Loucy (cell line): Measurements from ENCODE around the gene ZDHHC18.
A peak's percentile ranks its signal among the peaks of the same experiment; 100 is the strongest.
"Not testable (repeated sequence)": the region's sequence is repeated elsewhere in the genome, so short reads cannot be mapped to it uniquely, and the experiment has no call there.

ENCODE experiments used
- H2AFZ ChIP-seq: fragments of 200-600 bp; sonication (generic); 2 replicates; pipeline ENCODE4 v1.6.0; 2016; ENCODE audit warnings: antibody characterized with exemption, mild to moderate bottlenecking, low read length, moderate library complexity
- H3F3A ChIP-seq: fragments of 200-600 bp; 2 replicates; pipeline ENCODE4 v1.6.0; 2016; ENCODE audit warnings: antibody characterized with exemption, low read depth, mild to moderate bottlenecking
- H3K27me3 ChIP-seq: fragments of 200-600 bp; sonication (generic); 2 replicates; pipeline ENCODE4 v1.6.1; 2014; ENCODE audit warnings: low read length, mild to moderate bottlenecking; ENCODE audit not compliant: insufficient read depth, poor library complexity, severe bottlenecking
- H3K36me3 ChIP-seq: fragments of 200-600 bp; sonication (generic); 2 replicates; pipeline ENCODE4 v1.6.1; 2016; ENCODE audit warnings: low read length; ENCODE audit not compliant: insufficient read depth
- H3K4me1 ChIP-seq: fragments of 200-600 bp; sonication (generic); 2 replicates; pipeline ENCODE4 v1.5.1; 2014; ENCODE audit warnings: low read length, mild to moderate bottlenecking; ENCODE audit not compliant: insufficient read depth, poor library complexity, severe bottlenecking
- H3K4me2 ChIP-seq: fragments of 200-600 bp; sonication (generic); 2 replicates; pipeline ENCODE4 v1.6.0; 2014; ENCODE audit warnings: antibody characterized with exemption, low read length, low read depth, mild to moderate bottlenecking; ENCODE audit not compliant: poor library complexity, severe bottlenecking
- H3K4me3 ChIP-seq: fragments of 200-600 bp; sonication (generic); 2 replicates; pipeline ENCODE4 v1.5.1; 2014; ENCODE audit warnings: low read length, mild to moderate bottlenecking, mixed read lengths; ENCODE audit not compliant: poor library complexity, severe bottlenecking
- H3K79me2 ChIP-seq: fragments of 200-600 bp; sonication (generic); 2 replicates; pipeline ENCODE4 v1.6.1; 2014; ENCODE audit warnings: low read length; ENCODE audit not compliant: insufficient read depth
- H3K9ac ChIP-seq: fragments of 200-600 bp; sonication (generic); 2 replicates; pipeline ENCODE4 v1.6.0; 2014; ENCODE audit warnings: mild to moderate bottlenecking, low read depth, low read length, moderate library complexity; ENCODE audit not compliant: poor library complexity, severe bottlenecking
- H3K9me2 ChIP-seq: fragments of 200-600 bp; sonication (generic); replicated peaks from 2 replicates; pipeline ENCODE4 v1.6.1; 2016; ENCODE audit warnings: low read depth, low read length, mixed read lengths
- H3K9me3 ChIP-seq: fragments of 200-600 bp; sonication (generic); 2 replicates; pipeline ENCODE4 v1.6.1; 2014; ENCODE audit warnings: mild to moderate bottlenecking, antibody characterized with exemption, low read length, low read depth; ENCODE audit not compliant: insufficient read depth
- H4K20me1 ChIP-seq: fragments of 200-600 bp; sonication (generic); 2 replicates; pipeline ENCODE4 v1.6.0; 2014; ENCODE audit warnings: antibody characterized with exemption, low read length, mild to moderate bottlenecking; ENCODE audit not compliant: insufficient read depth, poor library complexity, severe bottlenecking
- EZH2phosphoT487 ChIP-seq: fragments of 200-600 bp; IDR thresholded peaks from 2 replicates; pipeline ENCODE4 v1.6.1; 2018; ENCODE audit warnings: antibody characterized with exemption, mild to moderate bottlenecking, moderate library complexity, borderline replicate concordance
- TF ChIP-seq, protein P1 (sequence below): fragments of 200-600 bp; sonication (generic); conservative IDR thresholded peaks from 2 replicates; pipeline ENCODE4 v1.5.1; 2014; ENCODE audit warnings: mild to moderate bottlenecking, antibody characterized with exemption, low read length

ZDHHC18 gene

DNA sequence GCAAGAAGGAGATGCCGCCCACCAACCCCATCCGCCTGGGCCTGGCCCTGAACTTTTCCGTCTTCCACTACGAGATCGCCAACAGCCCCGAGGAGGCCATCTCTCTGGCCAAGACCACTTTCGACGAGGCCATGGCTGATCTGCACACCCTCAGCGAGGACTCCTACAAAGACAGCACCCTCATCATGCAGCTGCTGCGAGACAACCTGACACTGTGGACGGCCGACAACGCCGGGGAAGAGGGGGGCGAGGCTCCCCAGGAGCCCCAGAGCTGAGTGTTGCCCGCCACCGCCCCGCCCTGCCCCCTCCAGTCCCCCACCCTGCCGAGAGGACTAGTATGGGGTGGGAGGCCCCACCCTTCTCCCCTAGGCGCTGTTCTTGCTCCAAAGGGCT lies 37.2 kb downstream of the ZDHHC18 start:
- Histone ChIP-seq H3K4me3 (peak overlapping the region; percentile 89), H3K9ac (peak overlapping the region; percentile 99), H3K9me3 (no peaks in the 10 kb centered on the region)

DNA sequence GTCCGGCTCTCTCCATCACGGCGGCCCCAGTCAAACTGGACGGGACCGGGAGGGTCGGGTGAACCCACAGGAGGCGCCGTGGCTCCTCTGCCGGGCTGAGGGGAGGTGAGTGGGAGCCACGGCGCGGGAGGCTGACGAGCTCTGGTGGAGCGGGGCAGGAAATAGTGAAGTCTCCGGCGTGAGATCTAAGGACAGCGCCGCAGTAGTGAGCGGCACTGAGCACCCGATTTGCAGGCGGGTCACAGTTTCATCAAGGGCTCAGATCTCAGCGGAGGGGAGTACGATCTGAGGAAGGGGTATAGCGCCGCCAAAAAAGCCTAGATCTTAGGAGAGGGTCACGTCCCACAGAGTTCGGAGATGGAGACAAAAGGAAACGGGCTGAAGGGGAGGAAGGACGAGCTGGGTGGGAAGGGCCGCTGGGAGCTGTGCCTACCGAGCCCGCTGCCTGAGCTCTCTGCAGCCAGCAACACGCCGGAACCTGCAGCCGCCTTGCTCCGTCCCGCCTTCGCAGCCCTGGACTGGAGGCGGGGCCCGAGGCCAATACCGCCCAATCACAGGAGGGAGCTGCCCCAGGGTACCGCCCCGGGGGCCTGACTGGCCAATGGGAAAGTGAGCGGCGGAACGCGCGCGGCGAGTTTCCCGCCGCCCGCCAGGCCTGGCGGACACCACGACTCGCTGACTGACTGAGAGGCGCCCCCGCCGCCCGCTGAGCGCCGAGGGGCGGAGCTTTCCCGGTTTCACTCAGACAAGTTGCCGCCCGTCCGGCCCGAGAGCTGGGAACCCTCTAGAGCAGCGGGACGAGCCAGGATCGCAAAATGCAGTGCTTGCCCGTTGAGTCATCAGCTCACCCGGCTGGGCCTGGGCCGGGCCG lies 38.4 kb downstream of the ZDHHC18 start:
- H3K9ac ChIP-seq = peak overlapping the region; percentile 99
- H3K27me3 ChIP-seq = no peaks in the 10 kb centered on the region
- peaks cover 9% of the 10 kb centered on the region for H3K4me1 ChIP-seq
- no peaks in the 10 kb centered on the region for H3K36me3 ChIP-seq
- peak overlapping the region; percentile 89 for H3K4me3 ChIP-seq
- H3K9me2 ChIP-seq = no peaks in the 10 kb centered on the region
- H2AFZ ChIP-seq = peak overlapping the region; percentile 81
- no peaks in the 10 kb centered on the region for H4K20me1 ChIP-seq
- no peaks in the 10 kb centered on the region for H3F3A ChIP-seq
- H3K79me2 ChIP-seq = peaks cover 5% of the 10 kb centered on the region; the same call in 1 of the 2 replicates
- TF ChIP-seq, protein P1, sequence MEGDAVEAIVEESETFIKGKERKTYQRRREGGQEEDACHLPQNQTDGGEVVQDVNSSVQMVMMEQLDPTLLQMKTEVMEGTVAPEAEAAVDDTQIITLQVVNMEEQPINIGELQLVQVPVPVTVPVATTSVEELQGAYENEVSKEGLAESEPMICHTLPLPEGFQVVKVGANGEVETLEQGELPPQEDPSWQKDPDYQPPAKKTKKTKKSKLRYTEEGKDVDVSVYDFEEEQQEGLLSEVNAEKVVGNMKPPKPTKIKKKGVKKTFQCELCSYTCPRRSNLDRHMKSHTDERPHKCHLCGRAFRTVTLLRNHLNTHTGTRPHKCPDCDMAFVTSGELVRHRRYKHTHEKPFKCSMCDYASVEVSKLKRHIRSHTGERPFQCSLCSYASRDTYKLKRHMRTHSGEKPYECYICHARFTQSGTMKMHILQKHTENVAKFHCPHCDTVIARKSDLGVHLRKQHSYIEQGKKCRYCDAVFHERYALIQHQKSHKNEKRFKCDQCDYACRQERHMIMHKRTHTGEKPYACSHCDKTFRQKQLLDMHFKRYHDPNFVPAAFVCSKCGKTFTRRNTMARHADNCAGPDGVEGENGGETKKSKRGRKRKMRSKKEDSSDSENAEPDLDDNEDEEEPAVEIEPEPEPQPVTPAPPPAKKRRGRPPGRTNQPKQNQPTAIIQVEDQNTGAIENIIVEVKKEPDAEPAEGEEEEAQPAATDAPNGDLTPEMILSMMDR = peak; percentile 26; the same call in 1 of the 2 replicates
- TF ChIP-seq EZH2phosphoT487 = no peak
- H3K9me3 ChIP-seq = no peaks in the 10 kb centered on the region
- H3K4me2 ChIP-seq = peak overlapping the region; percentile 87

More for the DNA sequence above, 37.2 kb downstream of the ZDHHC18 start:
- H3K9me2 ChIP-seq = no peaks in the 10 kb centered on the region
- no peaks in the 10 kb centered on the region for H3F3A ChIP-seq
- no peaks in the 10 kb centered on the region for H3K27me3 ChIP-seq
- no peak overlapping the region for H2AFZ ChIP-seq
- TF ChIP-seq, protein P1 = no peak
- no peak for TF ChIP-seq EZH2phosphoT487
- H4K20me1 ChIP-seq = no peaks in the 10 kb centered on the region
- no peaks in the 10 kb centered on the region for H3K36me3 ChIP-seq
- peaks cover 5% of the 10 kb centered on the region; the same call in 1 of the 2 replicates for H3K79me2 ChIP-seq
- H3K4me2 ChIP-seq = peak overlapping the region; percentile 87
- H3K4me1 ChIP-seq = peaks cover 9% of the 10 kb centered on the region

- not testable (repeated sequence) for H3K4me1 ChIP-seq, H3K9me2 ChIP-seq, H3K4me2 ChIP-seq, H3K36me3 ChIP-seq, H3K4me3 ChIP-seq, H3K27me3 ChIP-seq, H3K9ac ChIP-seq, H4K20me1 ChIP-seq, H3K9me3 ChIP-seq, H3K79me2 ChIP-seq, H3F3A ChIP-seq, H2AFZ ChIP-seq
Measured at GRCh38 chr1:26873097-26873496, 46.6 kb downstream of the ZDHHC18 start.

- H3K4me2 ChIP-seq = no peak overlapping the region
- TF ChIP-seq, protein P1 = no peak
- no peaks in the 10 kb centered on the region for H3K9me3 ChIP-seq
- H3K4me3 ChIP-seq = no peak overlapping the region
- no peaks in the 10 kb centered on the region for H4K20me1 ChIP-seq
- H3F3A ChIP-seq = no peaks in the 10 kb centered on the region
- no peaks in the 10 kb centered on the region for H3K79me2 ChIP-seq
- H3K4me1 ChIP-seq = no peaks in the 10 kb centered on the region
- no peaks in the 10 kb centered on the region for H3K9me2 ChIP-seq
- no peak overlapping the region for H3K9ac ChIP-seq
- no peak overlapping the region for H2AFZ ChIP-seq
- H3K36me3 ChIP-seq = peaks cover 16% of the 10 kb centered on the region; the same call in 1 of the 2 replicates
- no peaks in the 10 kb centered on the region for H3K27me3 ChIP-seq
Measured at GRCh38 chr1:26874896-26875295, 48.4 kb downstream of the ZDHHC18 start.
